Measurements from ENCODE around the gene PHAF1.

Gene PHAF1

DNA sequence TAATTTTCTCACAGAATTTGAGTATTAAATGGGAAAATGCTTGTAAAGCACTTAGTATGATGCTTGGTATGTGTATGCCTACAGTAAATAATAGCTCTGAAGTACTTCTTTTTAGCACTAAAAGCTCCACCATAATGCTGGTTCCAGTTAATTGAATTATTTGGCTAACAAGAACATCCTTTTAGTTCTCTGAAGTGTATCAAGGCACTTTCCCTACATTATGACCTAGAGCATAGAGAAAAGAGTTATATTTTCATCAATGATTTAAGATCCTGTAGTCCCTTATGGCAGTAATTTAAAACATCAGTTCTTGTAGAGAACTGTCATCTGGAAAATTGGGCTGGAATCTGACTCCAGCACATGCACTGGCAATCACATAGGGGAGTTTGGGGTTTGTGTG, 21.9 kb upstream of the PHAF1 start:
- H3K36me3 ChIP-seq (ENCODE audit: control insufficient read depth, insufficient read depth, low read length) = peaks cover 3% of the 10 kb centered on the region
- no peak overlapping the region for H3K27ac ChIP-seq (ENCODE audit: low read depth, low read length)
- no peaks in the 10 kb centered on the region for H3K9me3 ChIP-seq (ENCODE audit: control insufficient read depth, insufficient read depth, low read length)
- no peaks in the 10 kb centered on the region for H3K4me1 ChIP-seq (ENCODE audit: control insufficient read depth, insufficient read depth, low read length)
- no peak overlapping the region for H3K4me3 ChIP-seq (ENCODE audit: low read depth, low read length)
- H3K27me3 ChIP-seq (ENCODE audit: control insufficient read depth, insufficient read depth, low read length) = no peaks in the 10 kb centered on the region
- no peak overlapping the region for H3K9ac ChIP-seq (ENCODE audit: low read depth, low read length)

DNA sequence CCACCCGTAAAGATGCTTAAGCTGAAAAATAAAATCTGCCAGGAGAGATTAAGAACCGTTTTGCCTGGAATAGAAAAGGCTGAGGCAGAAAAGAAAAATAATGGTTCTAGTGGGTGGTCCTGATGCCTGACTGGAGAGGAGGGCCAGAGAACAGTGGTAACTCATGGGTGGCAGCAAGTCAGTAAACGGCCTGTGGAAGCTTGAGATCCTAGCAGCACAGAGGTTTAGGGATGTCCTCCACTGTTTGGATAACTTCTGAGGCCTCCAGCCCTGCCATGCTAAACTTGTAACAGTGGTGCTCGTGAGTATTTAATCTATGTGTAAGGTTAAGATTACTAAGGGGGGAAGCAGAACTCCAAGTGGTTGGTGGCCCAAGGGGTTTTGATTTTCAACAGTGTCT, 21.2 kb upstream of the PHAF1 start:
- Histone ChIP-seq H3K9ac (ENCODE audit: low read depth, low read length) (no peak overlapping the region), H3K4me3 (ENCODE audit: low read depth, low read length) (no peak overlapping the region), H3K27me3 (ENCODE audit: control insufficient read depth, insufficient read depth, low read length) (no peaks in the 10 kb centered on the region), H3K4me1 (ENCODE audit: control insufficient read depth, insufficient read depth, low read length) (no peaks in the 10 kb centered on the region), H3K9me3 (ENCODE audit: control insufficient read depth, insufficient read depth, low read length) (no peaks in the 10 kb centered on the region), H3K36me3 (ENCODE audit: control insufficient read depth, insufficient read depth, low read length) (peaks cover 5% of the 10 kb centered on the region), H3K27ac (ENCODE audit: low read depth, low read length) (no peak overlapping the region)

DNA sequence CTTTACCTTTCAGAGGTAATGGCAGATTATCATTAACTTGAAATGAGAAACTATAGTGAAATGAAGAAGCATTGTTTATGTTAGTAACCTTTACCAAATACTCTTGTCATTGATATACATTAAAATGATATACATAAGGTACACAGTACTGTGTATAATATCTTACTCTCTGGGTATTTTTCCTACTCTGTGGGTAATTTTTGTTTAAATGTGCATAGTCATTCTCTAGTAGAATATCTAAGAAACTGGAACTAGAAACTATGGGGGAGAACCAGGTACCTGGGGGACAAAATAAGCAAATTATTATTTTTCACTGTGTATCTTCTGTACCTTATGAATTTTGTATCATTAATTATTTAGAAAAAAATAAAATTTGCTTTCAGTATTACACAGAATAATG, 20.6 kb upstream of the PHAF1 start:
- Histone ChIP-seq H3K4me1 (ENCODE audit: control insufficient read depth, insufficient read depth, low read length) (no peaks in the 10 kb centered on the region), H3K36me3 (ENCODE audit: control insufficient read depth, insufficient read depth, low read length) (peaks cover 8% of the 10 kb centered on the region; the same call in 1 of the 2 replicates), H3K27ac (ENCODE audit: low read depth, low read length) (no peak overlapping the region), H3K9ac (ENCODE audit: low read depth, low read length) (no peak overlapping the region), H3K4me3 (ENCODE audit: low read depth, low read length) (no peak overlapping the region), H3K27me3 (ENCODE audit: control insufficient read depth, insufficient read depth, low read length) (no peaks in the 10 kb centered on the region), H3K9me3 (ENCODE audit: control insufficient read depth, insufficient read depth, low read length) (no peaks in the 10 kb centered on the region)

DNA sequence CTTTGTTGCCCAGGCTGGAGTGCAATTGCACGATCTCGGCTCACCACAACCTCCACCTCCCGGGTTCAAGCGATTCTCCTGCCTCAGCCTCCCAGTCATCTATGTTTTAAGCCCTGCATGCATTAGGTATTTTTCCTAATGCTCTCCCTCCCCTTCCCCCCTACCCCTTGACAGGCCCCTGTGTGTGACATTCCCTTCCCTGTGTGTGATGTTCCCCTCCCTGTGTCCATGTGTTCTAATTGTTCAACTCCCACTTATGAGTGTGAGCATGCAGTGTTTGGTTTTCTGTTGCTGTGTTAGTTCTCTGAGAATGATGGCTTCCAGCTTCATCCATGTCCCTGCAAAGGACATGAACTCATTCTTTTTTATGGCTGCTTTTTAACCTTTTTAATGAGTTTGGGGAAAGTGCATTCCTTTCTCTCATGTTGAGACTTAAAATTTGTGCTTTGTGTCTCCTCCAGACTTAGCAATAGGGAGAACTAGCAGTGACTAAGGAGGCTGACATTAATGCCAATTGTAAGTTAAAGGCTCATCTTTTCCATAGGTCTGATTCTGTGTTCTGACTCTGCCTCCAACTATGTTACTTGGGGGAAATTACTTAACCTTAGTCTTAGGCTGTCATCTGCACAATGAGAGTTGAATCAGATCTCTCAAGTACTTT, 17.7 kb upstream of the PHAF1 start:
- Histone ChIP-seq H3K4me3 (ENCODE audit: low read depth, low read length) (no peak overlapping the region), H3K27ac (ENCODE audit: low read depth, low read length) (no peak overlapping the region), H3K9ac (ENCODE audit: low read depth, low read length) (no peak overlapping the region), H3K4me1 (ENCODE audit: control insufficient read depth, insufficient read depth, low read length) (no peaks in the 10 kb centered on the region), H3K9me3 (ENCODE audit: control insufficient read depth, insufficient read depth, low read length) (no peaks in the 10 kb centered on the region), H3K27me3 (ENCODE audit: control insufficient read depth, insufficient read depth, low read length) (no peaks in the 10 kb centered on the region), H3K36me3 (ENCODE audit: control insufficient read depth, insufficient read depth, low read length) (0 out of 2 replicates have a peak, but pooled peaks cover 8% of the 10 kb centered on the region)

DNA sequence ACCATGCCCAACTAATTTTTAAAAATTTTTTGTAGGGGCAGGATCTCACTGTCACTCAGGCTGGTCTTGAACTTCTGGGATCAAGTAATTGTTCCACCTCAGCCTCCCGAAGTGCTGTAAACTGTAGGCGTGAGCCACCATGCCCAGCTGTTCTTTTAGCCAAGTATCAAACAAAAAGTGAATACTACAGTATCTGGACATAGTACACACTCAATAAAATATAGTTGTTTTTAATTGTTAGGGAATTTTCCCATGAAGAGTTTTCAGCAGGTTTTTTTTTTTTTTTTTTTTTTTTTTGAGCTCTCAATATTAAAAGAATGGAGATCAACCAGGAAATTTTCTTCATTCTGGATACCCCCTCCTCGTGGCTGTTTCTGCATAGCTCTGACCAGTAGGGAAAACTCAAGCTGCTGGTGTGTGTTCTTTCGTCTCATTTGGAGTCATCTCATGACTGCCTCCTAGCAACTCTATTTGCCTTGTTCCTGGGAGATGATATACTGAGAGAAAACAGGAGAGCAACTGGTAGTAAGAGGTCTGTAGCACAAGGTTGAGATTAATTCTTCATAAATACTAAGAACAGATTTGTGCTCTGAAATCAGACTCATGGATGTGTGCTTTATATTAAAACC, 16.5 kb upstream of the PHAF1 start:
- H3K27me3 ChIP-seq (ENCODE audit: control insufficient read depth, insufficient read depth, low read length) = no peaks in the 10 kb centered on the region
- H3K9ac ChIP-seq (ENCODE audit: low read depth, low read length) = no peak overlapping the region
- 0 out of 2 replicates have a peak, but pooled peaks cover 5% of the 10 kb centered on the region for H3K36me3 ChIP-seq (ENCODE audit: control insufficient read depth, insufficient read depth, low read length)
- no peaks in the 10 kb centered on the region for H3K4me1 ChIP-seq (ENCODE audit: control insufficient read depth, insufficient read depth, low read length)
- no peaks in the 10 kb centered on the region for H3K9me3 ChIP-seq (ENCODE audit: control insufficient read depth, insufficient read depth, low read length)
- no peak overlapping the region for H3K4me3 ChIP-seq (ENCODE audit: low read depth, low read length)
- H3K27ac ChIP-seq (ENCODE audit: low read depth, low read length) = no peak overlapping the region

DNA sequence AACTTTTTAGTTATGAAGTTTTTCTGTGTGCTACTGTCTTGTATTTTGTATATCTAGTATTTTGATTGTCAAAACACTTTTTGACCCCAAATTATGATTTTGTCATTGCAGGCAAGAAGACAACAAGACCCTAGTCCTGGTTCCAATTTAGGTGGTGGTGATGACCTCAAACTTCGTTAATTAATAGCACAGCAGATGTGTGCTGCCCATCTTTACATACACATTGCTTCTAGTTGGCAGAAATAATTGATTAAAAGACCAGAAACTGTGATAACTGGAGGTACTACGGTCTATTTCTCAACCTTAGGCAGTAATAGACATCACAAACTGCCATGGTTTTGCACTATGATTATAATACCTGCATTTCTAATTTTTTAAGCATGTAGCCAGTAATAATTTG, 11.1 kb upstream of the PHAF1 start:
- no peak overlapping the region for H3K4me3 ChIP-seq (ENCODE audit: low read depth, low read length)
- H3K27ac ChIP-seq (ENCODE audit: low read depth, low read length) = no peak overlapping the region
- peaks cover 8% of the 10 kb centered on the region for H3K36me3 ChIP-seq (ENCODE audit: control insufficient read depth, insufficient read depth, low read length)
- no peaks in the 10 kb centered on the region for H3K9me3 ChIP-seq (ENCODE audit: control insufficient read depth, insufficient read depth, low read length)
- H3K4me1 ChIP-seq (ENCODE audit: control insufficient read depth, insufficient read depth, low read length) = no peaks in the 10 kb centered on the region
- no peak overlapping the region for H3K9ac ChIP-seq (ENCODE audit: low read depth, low read length)
- H3K27me3 ChIP-seq (ENCODE audit: control insufficient read depth, insufficient read depth, low read length) = no peaks in the 10 kb centered on the region

DNA sequence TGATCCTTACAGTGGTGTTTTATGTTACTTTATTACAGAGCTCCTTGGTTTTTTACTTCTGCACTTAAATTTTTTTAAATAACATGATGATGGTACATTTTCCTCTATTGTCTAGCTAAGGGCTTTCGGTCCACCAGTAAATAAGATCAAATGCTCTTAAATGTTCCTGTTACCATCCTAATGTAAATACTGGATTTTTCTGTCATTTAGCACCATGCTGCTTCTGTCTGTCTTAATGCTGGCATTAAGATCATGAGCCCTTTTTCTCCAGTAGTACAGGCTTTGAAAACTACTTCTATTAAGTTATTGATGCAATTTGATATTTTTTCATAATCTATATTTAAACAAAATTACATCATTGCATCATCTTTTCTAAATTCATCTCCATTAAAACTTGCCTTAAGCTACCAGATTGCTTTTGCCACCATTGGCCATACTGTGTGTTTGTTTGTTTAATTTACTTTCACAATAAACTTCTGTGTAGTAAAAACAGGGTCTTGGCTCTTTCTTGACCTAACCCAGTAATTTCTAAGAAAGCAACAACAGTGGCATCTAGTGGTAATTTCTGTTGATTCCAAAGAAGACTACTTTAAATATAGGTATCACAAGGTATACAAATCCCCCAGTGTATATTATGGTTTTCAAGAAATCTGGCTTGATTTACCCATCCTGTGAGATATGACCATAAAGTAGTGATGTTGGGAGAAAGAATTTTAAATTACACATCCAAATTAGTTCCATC, 9.0 kb upstream of the PHAF1 start:
- Histone ChIP-seq H3K9me3 (ENCODE audit: control insufficient read depth, insufficient read depth, low read length) (no peaks in the 10 kb centered on the region), H3K27ac (ENCODE audit: low read depth, low read length) (no peak overlapping the region), H3K4me1 (ENCODE audit: control insufficient read depth, insufficient read depth, low read length) (no peaks in the 10 kb centered on the region), H3K36me3 (ENCODE audit: control insufficient read depth, insufficient read depth, low read length) (peaks cover 6% of the 10 kb centered on the region), H3K27me3 (ENCODE audit: control insufficient read depth, insufficient read depth, low read length) (no peaks in the 10 kb centered on the region), H3K9ac (ENCODE audit: low read depth, low read length) (no peak overlapping the region), H3K4me3 (ENCODE audit: low read depth, low read length) (no peak overlapping the region)

DNA sequence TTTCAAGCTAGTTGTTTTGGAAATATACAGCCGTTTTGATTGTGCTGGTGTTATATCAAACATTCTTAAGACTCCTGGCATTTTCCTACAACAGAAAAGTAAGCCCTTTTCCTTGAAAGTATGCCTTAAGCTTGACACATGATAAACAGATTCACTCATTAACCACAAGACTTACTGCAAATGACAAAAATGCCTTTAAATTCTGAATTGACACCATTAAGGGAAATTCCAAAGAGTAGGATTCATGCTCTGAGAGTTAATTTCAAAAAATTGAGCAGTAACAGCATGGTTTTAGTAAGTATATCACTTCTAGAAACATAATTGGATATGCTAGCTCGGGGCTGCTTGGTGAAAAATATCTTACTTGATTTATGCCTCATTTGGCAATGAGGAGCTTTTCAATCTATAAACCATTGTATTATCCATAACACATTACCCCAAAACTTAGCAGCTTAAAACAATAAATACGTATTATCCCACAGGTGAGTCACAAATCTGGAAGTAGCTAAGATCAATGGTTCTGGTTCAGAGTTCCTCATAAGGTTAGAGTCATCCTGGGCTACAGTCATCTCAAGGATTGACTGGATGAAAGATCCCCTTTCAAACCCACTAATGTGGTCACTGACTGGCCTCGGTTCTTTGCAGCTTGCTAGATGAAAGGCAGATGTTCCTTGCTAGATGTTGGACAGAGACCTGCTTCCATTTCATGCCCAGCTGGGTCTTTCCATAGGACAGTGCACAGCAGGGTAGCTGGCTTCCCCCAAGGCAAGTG, 8.2 kb upstream of the PHAF1 start:
- no peaks in the 10 kb centered on the region for H3K9me3 ChIP-seq (ENCODE audit: control insufficient read depth, insufficient read depth, low read length)
- no peaks in the 10 kb centered on the region for H3K27me3 ChIP-seq (ENCODE audit: control insufficient read depth, insufficient read depth, low read length)
- peaks cover 6% of the 10 kb centered on the region for H3K36me3 ChIP-seq (ENCODE audit: control insufficient read depth, insufficient read depth, low read length)
- H3K4me1 ChIP-seq (ENCODE audit: control insufficient read depth, insufficient read depth, low read length) = no peaks in the 10 kb centered on the region
- H3K27ac ChIP-seq (ENCODE audit: low read depth, low read length) = no peak overlapping the region
- H3K9ac ChIP-seq (ENCODE audit: low read depth, low read length) = no peak overlapping the region
- H3K4me3 ChIP-seq (ENCODE audit: low read depth, low read length) = no peak overlapping the region

DNA sequence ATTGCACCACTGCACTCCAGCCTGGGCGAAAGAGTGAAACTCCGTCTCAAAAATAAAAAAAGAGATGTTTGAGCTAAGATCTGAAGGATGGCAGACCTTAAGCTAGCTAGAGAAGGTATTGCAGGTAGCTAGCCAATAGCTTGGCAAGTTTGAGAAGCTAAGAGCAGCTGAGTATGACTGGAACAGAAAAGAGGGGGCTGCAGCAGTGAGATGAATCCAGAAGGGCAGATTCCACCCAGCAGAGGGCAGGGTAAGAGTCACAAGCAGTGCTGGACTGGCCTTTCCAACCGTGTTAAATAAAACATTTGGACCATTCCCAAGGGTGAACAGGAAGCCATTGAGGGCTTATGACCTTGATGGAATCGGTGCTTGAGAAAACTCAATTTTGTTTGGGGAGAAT, 5.7 kb upstream of the PHAF1 start:
- H3K9ac ChIP-seq (ENCODE audit: low read depth, low read length) = no peak overlapping the region
- H3K4me3 ChIP-seq (ENCODE audit: low read depth, low read length) = no peak overlapping the region
- H3K27me3 ChIP-seq (ENCODE audit: control insufficient read depth, insufficient read depth, low read length) = no peaks in the 10 kb centered on the region
- H3K9me3 ChIP-seq (ENCODE audit: control insufficient read depth, insufficient read depth, low read length) = no peaks in the 10 kb centered on the region
- no peaks in the 10 kb centered on the region for H3K36me3 ChIP-seq (ENCODE audit: control insufficient read depth, insufficient read depth, low read length)
- H3K4me1 ChIP-seq (ENCODE audit: control insufficient read depth, insufficient read depth, low read length) = peaks cover 2% of the 10 kb centered on the region; the same call in 1 of the 2 replicates
- no peak overlapping the region for H3K27ac ChIP-seq (ENCODE audit: low read depth, low read length)

DNA sequence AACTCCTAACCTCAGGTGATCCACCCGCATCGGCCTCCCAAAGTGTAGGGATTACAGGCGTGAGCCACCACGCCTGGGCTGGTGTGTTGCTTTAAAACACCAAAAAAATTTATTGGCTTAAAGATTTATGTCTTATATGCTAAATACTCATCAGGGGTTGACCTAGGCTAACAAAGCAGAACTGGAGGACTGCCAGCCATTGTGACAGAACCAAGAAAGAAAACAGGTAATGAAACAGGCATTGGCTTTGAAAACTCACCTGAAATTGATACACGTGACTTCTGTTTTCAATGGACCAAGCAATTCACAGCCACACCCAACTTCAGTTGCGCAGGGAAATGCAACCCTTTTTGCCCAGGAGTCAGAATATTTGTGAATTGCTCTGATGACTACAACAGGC, 4.9 kb upstream of the PHAF1 start:
- Histone ChIP-seq H3K36me3 (ENCODE audit: control insufficient read depth, insufficient read depth, low read length) (no peaks in the 10 kb centered on the region), H3K27me3 (ENCODE audit: control insufficient read depth, insufficient read depth, low read length) (no peaks in the 10 kb centered on the region), H3K9ac (ENCODE audit: low read depth, low read length) (no peak overlapping the region), H3K4me1 (ENCODE audit: control insufficient read depth, insufficient read depth, low read length) (peaks cover 5% of the 10 kb centered on the region; the same call in 1 of the 2 replicates), H3K27ac (ENCODE audit: low read depth, low read length) (no peak overlapping the region), H3K9me3 (ENCODE audit: control insufficient read depth, insufficient read depth, low read length) (no peaks in the 10 kb centered on the region), H3K4me3 (ENCODE audit: low read depth, low read length) (no peak overlapping the region)

Data from HUES48 (cell line).